ENCODE data around the gene IL1B. TPM values are rescaled to one million over a fixed set of nuclear protein-coding genes. Genes with fewer than 3 reads are reported as not detected.

IL1B gene
- total RNA-seq, 2 donors from 2014 or later = 4.0 to 6.2 TPM

DNA sequence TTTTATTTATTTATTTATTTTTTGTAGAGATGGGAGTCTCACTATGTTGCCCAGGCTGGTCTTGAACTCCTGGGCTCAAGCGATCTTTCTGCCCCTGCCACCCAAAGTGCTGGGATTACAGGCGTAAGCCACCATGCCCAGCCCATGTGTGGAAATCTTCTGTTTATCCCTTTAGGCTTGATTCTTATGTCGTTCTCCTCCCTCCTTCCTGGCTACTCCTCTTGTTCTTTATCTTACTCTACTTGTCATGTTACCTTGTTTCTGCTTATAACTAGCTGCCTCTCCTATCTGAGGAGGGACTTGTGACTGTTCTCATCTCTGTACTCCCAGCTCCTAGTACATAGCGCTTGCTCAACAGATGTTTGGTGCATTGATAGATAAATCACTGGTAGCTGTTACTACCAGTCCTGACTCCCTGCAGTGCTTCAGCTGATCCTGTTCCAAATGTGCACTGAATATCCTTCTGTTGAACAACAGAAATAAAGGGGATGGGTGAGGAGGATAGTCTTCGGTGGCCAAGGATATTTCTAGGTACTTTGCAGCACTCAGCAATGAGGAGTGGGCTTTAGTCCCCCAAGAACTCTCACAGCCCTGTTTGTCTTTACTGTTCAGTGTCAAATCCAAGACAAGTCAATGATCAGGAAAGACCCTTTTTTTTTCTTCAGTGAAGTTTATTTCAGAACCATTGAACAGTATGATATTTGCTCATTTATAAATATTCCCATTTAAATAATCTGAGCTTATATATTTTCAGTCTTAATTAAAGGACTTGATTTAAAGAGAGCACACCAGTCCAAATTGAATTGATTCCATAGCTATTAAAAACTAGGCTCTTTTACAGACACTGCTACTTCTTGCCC is 7.2 kb downstream of the IL1B start:
- H3K36me3 ChIP-seq = no peaks in the 10 kb centered on the region
- H3K9me3 ChIP-seq = no peaks in the 10 kb centered on the region
- no peak for DNase-seq (ENCODE audit: low spot score)
- ATAC-seq (ENCODE audit: insufficient number of reproducible peaks, low FRiP score, low read depth) = no peak
- no peaks in the 10 kb centered on the region for H3K4me1 ChIP-seq (ENCODE audit: control insufficient read depth in 1 of 2, low read depth in 2 of 2)
- H3K27me3 ChIP-seq (replicated peaks; ENCODE audit: insufficient read depth) = no peaks in the 10 kb centered on the region
- TF ChIP-seq, protein P1, sequence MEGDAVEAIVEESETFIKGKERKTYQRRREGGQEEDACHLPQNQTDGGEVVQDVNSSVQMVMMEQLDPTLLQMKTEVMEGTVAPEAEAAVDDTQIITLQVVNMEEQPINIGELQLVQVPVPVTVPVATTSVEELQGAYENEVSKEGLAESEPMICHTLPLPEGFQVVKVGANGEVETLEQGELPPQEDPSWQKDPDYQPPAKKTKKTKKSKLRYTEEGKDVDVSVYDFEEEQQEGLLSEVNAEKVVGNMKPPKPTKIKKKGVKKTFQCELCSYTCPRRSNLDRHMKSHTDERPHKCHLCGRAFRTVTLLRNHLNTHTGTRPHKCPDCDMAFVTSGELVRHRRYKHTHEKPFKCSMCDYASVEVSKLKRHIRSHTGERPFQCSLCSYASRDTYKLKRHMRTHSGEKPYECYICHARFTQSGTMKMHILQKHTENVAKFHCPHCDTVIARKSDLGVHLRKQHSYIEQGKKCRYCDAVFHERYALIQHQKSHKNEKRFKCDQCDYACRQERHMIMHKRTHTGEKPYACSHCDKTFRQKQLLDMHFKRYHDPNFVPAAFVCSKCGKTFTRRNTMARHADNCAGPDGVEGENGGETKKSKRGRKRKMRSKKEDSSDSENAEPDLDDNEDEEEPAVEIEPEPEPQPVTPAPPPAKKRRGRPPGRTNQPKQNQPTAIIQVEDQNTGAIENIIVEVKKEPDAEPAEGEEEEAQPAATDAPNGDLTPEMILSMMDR (IDR thresholded peaks at IDR 0.05) = no peak
- H3K4me3 ChIP-seq = no peak overlapping the region
- no peak overlapping the region for H3K27ac ChIP-seq

DNA sequence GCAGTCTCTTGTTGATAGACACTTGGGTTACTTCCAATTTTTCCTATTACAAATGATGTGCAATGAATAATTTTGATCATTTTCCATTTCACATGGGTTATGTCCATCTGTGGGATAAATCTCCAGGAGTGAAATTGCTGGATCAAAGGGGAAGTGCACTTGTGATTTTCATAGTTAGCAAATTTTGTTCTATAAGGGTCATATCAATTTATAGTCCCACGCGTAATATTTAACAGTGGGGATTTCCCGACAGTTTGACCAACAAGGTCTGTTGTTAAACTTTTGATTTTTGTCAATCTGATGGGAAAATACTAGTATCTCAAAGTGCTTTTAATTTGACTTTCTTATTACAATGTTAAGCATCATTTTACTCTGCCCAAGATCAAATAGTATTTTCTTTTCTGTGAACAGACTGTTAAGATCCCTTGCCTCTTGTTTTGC is 8.3 kb downstream of the IL1B start:
- ATAC-seq (ENCODE audit: insufficient number of reproducible peaks, low FRiP score, low read depth) = no peak
- H3K36me3 ChIP-seq = no peaks in the 10 kb centered on the region
- no peak overlapping the region for H3K27ac ChIP-seq
- TF ChIP-seq, protein P1 (IDR thresholded peaks at IDR 0.05) = no peak
- no peaks in the 10 kb centered on the region for H3K27me3 ChIP-seq (replicated peaks; ENCODE audit: insufficient read depth)
- H3K4me1 ChIP-seq (ENCODE audit: control insufficient read depth in 1 of 2, low read depth in 2 of 2) = no peaks in the 10 kb centered on the region
- H3K4me3 ChIP-seq = no peak overlapping the region
- DNase-seq (ENCODE audit: low spot score) = no peak
- H3K9me3 ChIP-seq = no peaks in the 10 kb centered on the region

DNA sequence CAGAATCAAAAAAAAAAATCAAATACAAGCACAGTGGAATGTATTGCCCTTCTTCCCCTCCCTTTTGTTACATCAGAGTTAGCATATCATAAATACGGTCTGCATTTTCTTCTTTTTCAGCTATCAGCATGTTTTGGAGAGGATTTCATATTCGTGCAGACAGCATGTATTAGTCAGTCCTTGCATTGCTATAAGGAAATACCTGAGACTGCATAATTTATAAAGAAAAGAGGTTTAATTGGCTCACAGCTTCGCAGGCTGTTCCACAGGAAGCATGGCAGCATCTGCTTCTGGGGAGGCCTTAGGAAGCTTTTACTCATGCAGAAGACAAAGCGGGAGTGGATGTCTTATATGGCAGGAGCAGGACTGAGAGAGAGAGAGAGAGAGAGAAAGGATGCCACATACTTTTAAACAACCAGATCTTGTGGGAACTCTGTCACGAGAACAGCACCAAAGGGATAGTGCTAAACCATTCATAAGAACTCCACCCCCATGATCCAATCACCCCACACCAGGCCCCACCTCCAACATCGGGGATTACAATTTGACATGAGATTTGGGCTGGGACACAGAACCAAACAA is 8.9 kb downstream of the IL1B start:
- H3K27me3 ChIP-seq (replicated peaks; ENCODE audit: insufficient read depth) = no peaks in the 10 kb centered on the region
- no peak for ATAC-seq (ENCODE audit: insufficient number of reproducible peaks, low FRiP score, low read depth)
- H3K27ac ChIP-seq = no peak overlapping the region
- no peaks in the 10 kb centered on the region for H3K9me3 ChIP-seq
- TF ChIP-seq, protein P1 (IDR thresholded peaks at IDR 0.05) = no peak
- H3K4me3 ChIP-seq = no peak overlapping the region
- no peaks in the 10 kb centered on the region for H3K4me1 ChIP-seq (ENCODE audit: control insufficient read depth in 1 of 2, low read depth in 2 of 2)
- no peak for DNase-seq (ENCODE audit: low spot score)
- H3K36me3 ChIP-seq = no peaks in the 10 kb centered on the region

DNA sequence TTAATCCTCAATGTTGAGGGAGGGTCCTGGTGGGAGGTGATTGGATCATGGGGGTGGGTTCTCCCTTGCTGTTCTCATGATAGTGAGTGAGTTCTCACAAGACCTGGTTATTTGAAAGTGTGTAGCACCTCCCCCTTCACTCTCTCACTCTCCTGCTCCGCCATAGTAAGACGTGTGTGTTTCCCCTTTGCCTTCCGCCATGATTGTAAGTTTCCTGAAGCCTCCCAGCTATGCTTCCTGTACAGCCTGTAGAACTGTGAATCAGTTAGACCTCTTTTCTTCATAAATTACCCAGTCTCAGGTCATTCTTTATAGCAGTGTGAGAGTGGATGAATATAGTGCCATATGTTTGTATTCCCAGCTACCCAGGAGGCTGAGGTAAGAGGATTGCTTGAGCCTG is 9.6 kb downstream of the IL1B start:
- DNase-seq (ENCODE audit: low spot score) (no peak), ATAC-seq (ENCODE audit: insufficient number of reproducible peaks, low FRiP score, low read depth) (no peak)
- H3K9me3 ChIP-seq = no peaks in the 10 kb centered on the region
- TF ChIP-seq, protein P1 (IDR thresholded peaks at IDR 0.05) = no peak
- no peak overlapping the region for H3K4me3 ChIP-seq
- H3K36me3 ChIP-seq = no peaks in the 10 kb centered on the region
- H3K27ac ChIP-seq = no peak overlapping the region
- H3K27me3 ChIP-seq (replicated peaks; ENCODE audit: insufficient read depth) = no peaks in the 10 kb centered on the region
- H3K4me1 ChIP-seq (ENCODE audit: control insufficient read depth in 1 of 2, low read depth in 2 of 2) = no peaks in the 10 kb centered on the region

DNA sequence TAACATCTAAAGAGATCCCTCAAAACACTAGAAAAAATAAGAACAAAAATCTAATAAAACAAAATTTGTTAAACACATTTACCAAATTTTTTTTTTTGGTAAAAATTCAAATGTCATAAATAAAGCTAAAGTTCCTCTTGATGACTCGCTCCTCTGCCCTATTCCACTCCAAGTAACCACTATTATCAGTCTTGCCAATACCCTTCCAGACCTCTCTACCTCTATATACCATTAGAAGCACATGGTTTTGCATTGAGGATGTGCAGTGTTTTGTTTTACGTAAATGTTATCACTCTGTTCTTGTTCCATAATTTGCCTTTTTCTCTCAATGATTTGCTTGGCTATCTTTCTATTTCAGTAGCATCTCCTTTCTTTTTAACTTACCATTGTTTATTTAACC is 10.9 kb downstream of the IL1B start:
- TF ChIP-seq, protein P1 (IDR thresholded peaks at IDR 0.05) = no peak
- DNase-seq (ENCODE audit: low spot score) (no peak), ATAC-seq (ENCODE audit: insufficient number of reproducible peaks, low FRiP score, low read depth) (no peak)
- no peaks in the 10 kb centered on the region for H3K9me3 ChIP-seq
- H3K4me3 ChIP-seq = no peak overlapping the region
- H3K36me3 ChIP-seq = no peaks in the 10 kb centered on the region
- no peak overlapping the region for H3K27ac ChIP-seq
- H3K4me1 ChIP-seq (ENCODE audit: control insufficient read depth in 1 of 2, low read depth in 2 of 2) = no peaks in the 10 kb centered on the region
- no peaks in the 10 kb centered on the region for H3K27me3 ChIP-seq (replicated peaks; ENCODE audit: insufficient read depth)

All from thoracic aorta (tissue), 2 donors.